ENCODE measurements around the gene CLDN22.

DNA sequence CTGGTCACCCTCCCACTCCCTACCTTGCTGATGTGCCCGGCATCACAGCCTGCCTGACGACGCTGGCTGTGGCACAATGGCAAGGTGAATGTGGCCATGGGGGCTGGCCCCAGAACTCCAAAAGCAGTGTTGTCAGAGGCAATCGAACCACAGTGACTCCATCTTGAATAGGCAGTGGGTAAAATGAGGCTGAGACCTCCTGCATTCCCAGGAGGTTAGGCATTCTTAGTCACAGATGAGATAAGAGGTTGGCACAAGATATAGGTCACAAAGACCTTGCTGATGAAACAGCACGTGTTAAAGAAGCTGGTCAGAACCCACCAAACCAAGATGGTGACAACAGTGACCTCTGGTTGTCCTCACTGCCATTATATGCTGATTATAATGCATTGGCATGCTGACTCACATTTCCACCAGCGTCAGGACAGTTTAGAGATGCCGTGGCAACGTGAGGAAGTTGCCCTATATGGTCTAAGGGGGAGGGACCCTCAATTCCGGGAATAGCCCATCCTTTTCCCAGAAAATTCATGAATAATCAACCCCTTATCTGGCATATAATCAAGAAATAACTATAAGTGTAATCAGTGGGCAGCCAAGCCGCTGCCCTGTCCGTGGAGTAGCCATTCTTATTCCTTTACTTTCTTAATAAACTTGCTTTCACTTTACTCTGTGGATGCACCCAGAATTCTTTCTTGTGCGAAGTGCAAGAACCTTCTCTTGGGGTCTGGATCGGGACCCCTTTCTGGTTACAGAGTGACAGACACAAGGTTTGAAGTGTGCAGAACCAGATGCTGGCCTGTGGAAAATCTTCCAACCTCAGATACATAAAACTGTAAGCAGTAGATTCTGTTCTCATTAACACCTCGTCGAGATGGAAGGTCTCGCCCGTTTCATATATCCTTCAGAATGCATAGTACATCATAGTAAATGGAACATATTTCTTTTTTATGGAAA is 28.9 kb upstream of the CLDN22 start:
- TF ChIP-seq POLR2AphosphoS5 (IDR thresholded peaks at IDR 0.05; ENCODE audit: low read depth) = no peak
- TF ChIP-seq, protein P1, sequence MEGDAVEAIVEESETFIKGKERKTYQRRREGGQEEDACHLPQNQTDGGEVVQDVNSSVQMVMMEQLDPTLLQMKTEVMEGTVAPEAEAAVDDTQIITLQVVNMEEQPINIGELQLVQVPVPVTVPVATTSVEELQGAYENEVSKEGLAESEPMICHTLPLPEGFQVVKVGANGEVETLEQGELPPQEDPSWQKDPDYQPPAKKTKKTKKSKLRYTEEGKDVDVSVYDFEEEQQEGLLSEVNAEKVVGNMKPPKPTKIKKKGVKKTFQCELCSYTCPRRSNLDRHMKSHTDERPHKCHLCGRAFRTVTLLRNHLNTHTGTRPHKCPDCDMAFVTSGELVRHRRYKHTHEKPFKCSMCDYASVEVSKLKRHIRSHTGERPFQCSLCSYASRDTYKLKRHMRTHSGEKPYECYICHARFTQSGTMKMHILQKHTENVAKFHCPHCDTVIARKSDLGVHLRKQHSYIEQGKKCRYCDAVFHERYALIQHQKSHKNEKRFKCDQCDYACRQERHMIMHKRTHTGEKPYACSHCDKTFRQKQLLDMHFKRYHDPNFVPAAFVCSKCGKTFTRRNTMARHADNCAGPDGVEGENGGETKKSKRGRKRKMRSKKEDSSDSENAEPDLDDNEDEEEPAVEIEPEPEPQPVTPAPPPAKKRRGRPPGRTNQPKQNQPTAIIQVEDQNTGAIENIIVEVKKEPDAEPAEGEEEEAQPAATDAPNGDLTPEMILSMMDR (IDR thresholded peaks at IDR 0.05; ENCODE audit: insufficient read depth, low read length) = no peak

All from HL-60 (cell line).